Neural cell (in vitro differentiated cells): ENCODE results near the gene FCMR. TPM values are rescaled to one million over a fixed set of nuclear protein-coding genes. Genes with fewer than 3 reads are reported as not detected.

Source experiments
- H2AFZ ChIP-seq: fragments of 200-600, 300-800 bp; sonication (generic), shearing (Covaris generic); 2 replicates; pipeline ENCODE4 v1.6.0; 2014; ENCODE audit warnings: low read depth, mild to moderate bottlenecking, antibody characterized with exemption, low read length, moderate library complexity
- H3F3A ChIP-seq: fragments of 200-600 bp; shearing (Covaris generic); 2 replicates; pipeline ENCODE4 v1.6.1; 2016; ENCODE audit warnings: mild to moderate bottlenecking, moderate library complexity, mixed read lengths, antibody characterized with exemption, low read length; ENCODE audit not compliant: insufficient read depth, poor library complexity, severe bottlenecking
- H3K27ac ChIP-seq: fragments of 200-600, 300-800 bp; sonication (generic), shearing (Covaris generic); 2 replicates; pipeline ENCODE4 v1.5.1; 2014; ENCODE audit warnings: mild to moderate bottlenecking, low read length, moderate library complexity
- H3K27me3 ChIP-seq: fragments of 300-800, 200-600 bp; sonication (generic), shearing (Covaris generic); 2 replicates; pipeline ENCODE4 v1.6.0; 2014; ENCODE audit warnings: mild to moderate bottlenecking, low read depth, low read length, moderate library complexity; ENCODE audit not compliant: insufficient read depth
- H3K36me3 ChIP-seq: fragments of 300-800, 200-600 bp; sonication (generic), shearing (Covaris generic); 2 replicates; pipeline ENCODE4 v1.5.1; 2014; ENCODE audit warnings: mild to moderate bottlenecking, antibody characterized with exemption, low read length, moderate library complexity; ENCODE audit not compliant: insufficient read depth
- H3K4me2 ChIP-seq: fragments of 300-800, 200-600 bp; sonication (generic), shearing (Covaris generic); 2 replicates; pipeline ENCODE4 v1.6.0; 2014; ENCODE audit warnings: mild to moderate bottlenecking, low read length
- H3K4me3 ChIP-seq: fragments of 300-800, 200-600 bp; sonication (generic), shearing (Covaris generic); 2 replicates; pipeline ENCODE4 v1.5.1; 2014; ENCODE audit warnings: mild to moderate bottlenecking, low read length, moderate library complexity
- H3K79me2 ChIP-seq: fragments of 200-600 bp; shearing (Covaris generic); replicated peaks from 2 replicates; pipeline ENCODE4 v1.6.0; 2014; ENCODE audit warnings: mild to moderate bottlenecking, low read length, moderate library complexity; ENCODE audit not compliant: insufficient read depth
- H3K9ac ChIP-seq: fragments of 300-800, 200-600 bp; sonication (generic), shearing (Covaris generic); 2 replicates; pipeline ENCODE4 v1.6.1; 2016; ENCODE audit warnings: mild to moderate bottlenecking, low read length, mixed read lengths
- H3K9me2 ChIP-seq: fragments of 200-600 bp; shearing (Covaris generic); 2 replicates; pipeline ENCODE4 v1.6.1; 2016; ENCODE audit warnings: mild to moderate bottlenecking, low read length, mixed read lengths; ENCODE audit not compliant: insufficient read depth
- H3K9me3 ChIP-seq: fragments of 200-600, 300-800 bp; sonication (generic), shearing (Covaris generic); 2 replicates; pipeline ENCODE4 v1.6.1; 2016; ENCODE audit warnings: mild to moderate bottlenecking, mixed run types, low read length, moderate library complexity, mixed read lengths
- H4K20me1 ChIP-seq: fragments of 200-600 bp; shearing (Covaris generic); 2 replicates; pipeline ENCODE4 v1.6.1; 2016; ENCODE audit warnings: mild to moderate bottlenecking, mixed run types; ENCODE audit not compliant: insufficient read depth
- CTCF ChIP-seq: fragments of 450-650 bp; IDR thresholded peaks from 2 replicates; pipeline ENCODE4 v1.5.1; 2014; ENCODE audit warnings: antibody characterized with exemption, mild to moderate bottlenecking, moderate library complexity; ENCODE audit not compliant: poor library complexity, severe bottlenecking
- EP300 ChIP-seq: fragments of 450-650 bp; conservative IDR thresholded peaks from 2 replicates; pipeline ENCODE4 v1.6.1; 2014; ENCODE audit warnings: antibody characterized with exemption, mild to moderate bottlenecking, moderate library complexity; ENCODE audit not compliant: poor library complexity, severe bottlenecking
- EZH2 ChIP-seq: fragments of 200-600, 300-800 bp; shearing (Covaris generic), sonication (generic); IDR thresholded peaks from 2 replicates; pipeline ENCODE4 v1.6.1; 2014; ENCODE audit warnings: antibody characterized with exemption, low read length, borderline replicate concordance, mild to moderate bottlenecking; ENCODE audit not compliant: insufficient read depth, poor library complexity, severe bottlenecking
- MXI1 ChIP-seq: fragments of 450-650 bp; conservative IDR thresholded peaks from 2 replicates; pipeline ENCODE4 v1.6.1; 2014; ENCODE audit warnings: antibody characterized with exemption, mild to moderate bottlenecking; ENCODE audit not compliant: poor library complexity, severe bottlenecking
- POLR2AphosphoS5 ChIP-seq: IDR thresholded peaks from 2 replicates; pipeline ENCODE4 v1.6.1; 2012
- RAD21 ChIP-seq: fragments of 450-650 bp; conservative IDR thresholded peaks from 2 replicates; pipeline ENCODE4 v1.6.1; 2014; ENCODE audit warnings: antibody characterized with exemption, mild to moderate bottlenecking, moderate library complexity
- REST ChIP-seq: IDR thresholded peaks from 2 replicates; pipeline ENCODE4 v1.6.1; 2012; ENCODE audit warnings: borderline replicate concordance
- SMC3 ChIP-seq: fragments of 450-650 bp; conservative IDR thresholded peaks from 2 replicates; pipeline ENCODE4 v1.6.1; 2014; ENCODE audit warnings: antibody characterized with exemption, mild to moderate bottlenecking, moderate library complexity; ENCODE audit not compliant: poor library complexity
- TAF1 ChIP-seq: IDR thresholded peaks from 2 replicates; pipeline ENCODE4 v1.6.1; 2012; ENCODE audit warnings: low read depth
- polyA plus RNA-seq: library from polyadenylated mRNA; depleted of rRNA; stranded (reverse); fragments of >200 nt; gene quantifications from 2 replicates; pipeline ENCODE4 v1.2.3, GENCODE V29; 2014

Gene FCMR
- polyA plus RNA-seq, 1 donor from 2014 or later, result not detected

- Histone ChIP-seq H3K27me3 (no peaks in the 10 kb centered on the region), H3K9me2 (no peaks in the 10 kb centered on the region), H3F3A (no peaks in the 10 kb centered on the region), H3K9me3 (no peaks in the 10 kb centered on the region), H3K4me2 (no peak overlapping the region), H3K79me2 (no peaks in the 10 kb centered on the region), H3K9ac (no peak overlapping the region), H4K20me1 (no peaks in the 10 kb centered on the region), H2AFZ (no peak overlapping the region), H3K36me3 (no peaks in the 10 kb centered on the region), H3K4me3 (no peak overlapping the region), H3K27ac (no peak overlapping the region)
- no peak for TF ChIP-seq EP300
- TF ChIP-seq TAF1, result no peak
- TF ChIP-seq EZH2, result no peak
- no peak for TF ChIP-seq CTCF
- no peak for TF ChIP-seq REST
- no peak for TF ChIP-seq RAD21
- TF ChIP-seq POLR2AphosphoS5, result no peak
- no peak for TF ChIP-seq MXI1
- no peak for TF ChIP-seq SMC3
Observed at GRCh38 chr1:206873603-206874188, 48.0 kb downstream of the FCMR start.

GRCh38 chr1:206872139-206872538 is 49.6 kb downstream of the FCMR start:
- Histone ChIP-seq H3K4me2 (no peak overlapping the region), H3K4me3 (no peak overlapping the region), H3K36me3 (no peaks in the 10 kb centered on the region), H3K9ac (no peak overlapping the region), H3K9me2 (no peaks in the 10 kb centered on the region), H3F3A (no peaks in the 10 kb centered on the region), H4K20me1 (no peaks in the 10 kb centered on the region), H3K27ac (no peak overlapping the region), H2AFZ (no peak overlapping the region), H3K27me3 (no peaks in the 10 kb centered on the region), H3K79me2 (no peaks in the 10 kb centered on the region), H3K9me3 (no peaks in the 10 kb centered on the region)
- TF ChIP-seq CTCF (no peak), SMC3 (no peak), MXI1 (no peak)
